ENCODE data around the gene OCA2. TPM values are rescaled to one million over a fixed set of nuclear protein-coding genes. Genes with fewer than 3 reads are reported as not detected.

The OCA2 gene
- total and polyA plus RNA-seq, 2 donors from 2014 or later, result 0.45 to 2.5 TPM

GRCh38 chr15:28033443-28033842 lies 65.7 kb downstream of the OCA2 start:
- no peaks in the 10 kb centered on the region for H3K4me1 ChIP-seq (ENCODE audit: control insufficient read depth in 2 of 3, insufficient read depth in 2 of 3, low read depth in 1 of 3, low read length in 3 of 3)
- no peak for FAIRE-seq
- no peaks in the 10 kb centered on the region for H3K36me3 ChIP-seq (ENCODE audit: control insufficient read depth in 2 of 3, insufficient read depth in 3 of 3, low read length in 3 of 3)

GRCh38 chr15:28030801-28031200 lies 68.3 kb downstream of the OCA2 start:
- FAIRE-seq (no peak), DNase-seq (no peak)
- H3K36me3 ChIP-seq (ENCODE audit: control insufficient read depth in 2 of 3, insufficient read depth in 3 of 3, low read length in 3 of 3), result no peaks in the 10 kb centered on the region
- H3K27me3 ChIP-seq (ENCODE audit: control insufficient read depth, insufficient read depth, low read length), result no peaks in the 10 kb centered on the region
- no peak overlapping the region for H3K27ac ChIP-seq (ENCODE audit: low read depth in 2 of 2, low read length in 2 of 2)
- H3K4me1 ChIP-seq (ENCODE audit: control insufficient read depth in 2 of 3, insufficient read depth in 2 of 3, low read depth in 1 of 3, low read length in 3 of 3), result no peaks in the 10 kb centered on the region
- no peak overlapping the region for H3K4me3 ChIP-seq (ENCODE audit: low read length in 3 of 3)
- no peak overlapping the region for H3K9ac ChIP-seq (ENCODE audit: low read length in 3 of 3)
- intact Hi-C loops (cut with DNase I), result no loop called here
- TF ChIP-seq, protein P1, sequence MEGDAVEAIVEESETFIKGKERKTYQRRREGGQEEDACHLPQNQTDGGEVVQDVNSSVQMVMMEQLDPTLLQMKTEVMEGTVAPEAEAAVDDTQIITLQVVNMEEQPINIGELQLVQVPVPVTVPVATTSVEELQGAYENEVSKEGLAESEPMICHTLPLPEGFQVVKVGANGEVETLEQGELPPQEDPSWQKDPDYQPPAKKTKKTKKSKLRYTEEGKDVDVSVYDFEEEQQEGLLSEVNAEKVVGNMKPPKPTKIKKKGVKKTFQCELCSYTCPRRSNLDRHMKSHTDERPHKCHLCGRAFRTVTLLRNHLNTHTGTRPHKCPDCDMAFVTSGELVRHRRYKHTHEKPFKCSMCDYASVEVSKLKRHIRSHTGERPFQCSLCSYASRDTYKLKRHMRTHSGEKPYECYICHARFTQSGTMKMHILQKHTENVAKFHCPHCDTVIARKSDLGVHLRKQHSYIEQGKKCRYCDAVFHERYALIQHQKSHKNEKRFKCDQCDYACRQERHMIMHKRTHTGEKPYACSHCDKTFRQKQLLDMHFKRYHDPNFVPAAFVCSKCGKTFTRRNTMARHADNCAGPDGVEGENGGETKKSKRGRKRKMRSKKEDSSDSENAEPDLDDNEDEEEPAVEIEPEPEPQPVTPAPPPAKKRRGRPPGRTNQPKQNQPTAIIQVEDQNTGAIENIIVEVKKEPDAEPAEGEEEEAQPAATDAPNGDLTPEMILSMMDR (IDR thresholded peaks at IDR 0.05; ENCODE audit: borderline replicate concordance, extremely low read depth, insufficient read depth), result no peak
- H3K9me3 ChIP-seq (ENCODE audit: control insufficient read depth in 2 of 3, insufficient read depth in 1 of 3, low read length in 3 of 3), result no peaks in the 10 kb centered on the region

More at GRCh38 chr15:28033443-28033842, 65.7 kb downstream of the OCA2 start:
- DNase-seq, result no peak
- no peak overlapping the region for H3K4me3 ChIP-seq (ENCODE audit: low read length in 3 of 3)
- no peak overlapping the region for H3K27ac ChIP-seq (ENCODE audit: low read depth in 2 of 2, low read length in 2 of 2)
- H3K27me3 ChIP-seq (ENCODE audit: control insufficient read depth, insufficient read depth, low read length), result no peaks in the 10 kb centered on the region
- intact Hi-C loops (cut with DNase I), result no loop called here
- TF ChIP-seq, protein P1 (IDR thresholded peaks at IDR 0.05; ENCODE audit: borderline replicate concordance, extremely low read depth, insufficient read depth), result no peak
- no peak overlapping the region for H3K9ac ChIP-seq (ENCODE audit: low read length in 3 of 3)
- no peaks in the 10 kb centered on the region for H3K9me3 ChIP-seq (ENCODE audit: control insufficient read depth in 2 of 3, insufficient read depth in 1 of 3, low read length in 3 of 3)

DNA sequence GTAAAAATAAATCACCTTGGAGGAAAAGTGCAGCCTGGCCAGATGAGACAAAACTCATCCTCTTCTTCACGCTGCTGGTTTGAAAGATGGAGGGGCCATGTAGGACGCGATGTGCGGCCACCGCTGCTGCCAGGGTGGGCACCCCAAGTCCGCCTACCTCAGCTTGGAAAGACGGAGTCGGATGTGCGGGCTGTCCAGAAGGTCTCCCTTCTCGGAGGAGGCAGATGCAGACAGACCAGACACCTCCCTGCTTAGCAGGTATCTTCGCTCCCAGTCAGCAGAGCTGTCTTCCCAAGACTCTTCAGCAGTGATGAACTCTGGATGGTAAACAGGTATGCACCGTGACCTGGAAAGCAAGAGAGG lies 71.4 kb downstream of the OCA2 start:
- H3K27ac ChIP-seq (ENCODE audit: low read depth in 2 of 2, low read length in 2 of 2), result no peak overlapping the region
- DNase-seq, result no peak
- H3K4me3 ChIP-seq (ENCODE audit: low read length in 3 of 3), result no peak overlapping the region
- H3K9me3 ChIP-seq (ENCODE audit: control insufficient read depth in 2 of 3, insufficient read depth in 1 of 3, low read length in 3 of 3), result no peaks in the 10 kb centered on the region
- H3K36me3 ChIP-seq (ENCODE audit: control insufficient read depth in 2 of 3, insufficient read depth in 3 of 3, low read length in 3 of 3), result no peaks in the 10 kb centered on the region
- no peaks in the 10 kb centered on the region for H3K27me3 ChIP-seq (ENCODE audit: control insufficient read depth, insufficient read depth, low read length)
- no peak for FAIRE-seq
- no peak overlapping the region for H3K9ac ChIP-seq (ENCODE audit: low read length in 3 of 3)
- TF ChIP-seq, protein P1 (IDR thresholded peaks at IDR 0.05; ENCODE audit: borderline replicate concordance, extremely low read depth, insufficient read depth), result no peak
- intact Hi-C loops (cut with DNase I), result no loop called here
- no peaks in the 10 kb centered on the region for H3K4me1 ChIP-seq (ENCODE audit: control insufficient read depth in 2 of 3, insufficient read depth in 2 of 3, low read depth in 1 of 3, low read length in 3 of 3)
